Stimulated activated naive CD4-positive, alpha-beta T cell treated with Interleukin-2 at 50 U/mL for 16 hours (primary cell): ENCODE results near the gene ADAM22.

Experiments
- DNase-seq: peaks from one replicate; lab custom pipeline; 2025; lab: John Stamatoyannopoulos, UW

The ADAM22 gene

DNA sequence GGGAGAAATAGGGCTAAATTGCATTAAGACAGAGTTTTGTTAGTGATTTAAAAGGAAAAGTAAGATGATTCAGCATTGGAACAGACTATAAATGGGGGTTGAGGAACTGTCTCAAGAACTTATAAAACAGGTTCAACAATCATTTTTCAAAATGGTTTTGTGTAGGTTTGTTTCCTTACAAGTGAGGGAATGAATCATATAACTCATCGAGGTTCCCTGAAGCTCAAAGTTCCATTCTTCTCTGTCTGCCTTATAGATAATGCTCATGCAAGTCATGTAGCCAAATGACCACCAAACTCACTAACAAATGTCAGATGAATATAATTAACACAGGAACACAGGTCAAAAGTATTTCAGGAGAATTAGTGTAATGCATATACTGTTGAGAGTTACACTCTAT, 27.7 kb downstream of the ADAM22 start:
- DNase-seq = no peak

- DNase-seq = no peak
These were observed 32.2 kb downstream of the ADAM22 start for GRCh38 chr7:87966271-87966670.

GRCh38 chr7:87968021-87968420, 34.0 kb downstream of the ADAM22 start:
- DNase-seq = no peak

- no peak for DNase-seq
These were observed 48.1 kb downstream of the ADAM22 start for GRCh38 chr7:87982116-87982515.

DNA sequence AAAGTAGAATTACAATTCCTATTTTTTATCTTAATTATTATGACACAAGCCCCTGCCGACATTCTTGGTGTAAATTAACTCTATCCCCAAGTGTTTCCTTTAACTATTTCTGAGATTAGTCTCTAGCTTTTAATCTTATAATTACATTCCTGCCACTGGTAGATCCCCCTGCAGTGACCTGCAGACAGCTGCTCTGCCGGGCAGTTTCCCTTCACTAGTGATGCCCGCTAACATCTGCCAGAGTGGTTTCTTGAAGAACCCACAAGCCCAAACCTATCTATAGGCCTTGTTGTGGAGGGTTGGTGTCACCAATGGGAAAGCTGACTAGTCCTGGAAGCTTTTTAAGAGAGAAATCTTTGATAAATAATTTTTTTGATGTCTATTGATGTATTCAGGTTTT, 50.0 kb downstream of the ADAM22 start:
- DNase-seq = no peak

GRCh38 chr7:87993269-87993668, 59.2 kb downstream of the ADAM22 start:
- DNase-seq = no peak

GRCh38 chr7:87999261-87999660, 65.2 kb downstream of the ADAM22 start:
- DNase-seq = no peak

DNA sequence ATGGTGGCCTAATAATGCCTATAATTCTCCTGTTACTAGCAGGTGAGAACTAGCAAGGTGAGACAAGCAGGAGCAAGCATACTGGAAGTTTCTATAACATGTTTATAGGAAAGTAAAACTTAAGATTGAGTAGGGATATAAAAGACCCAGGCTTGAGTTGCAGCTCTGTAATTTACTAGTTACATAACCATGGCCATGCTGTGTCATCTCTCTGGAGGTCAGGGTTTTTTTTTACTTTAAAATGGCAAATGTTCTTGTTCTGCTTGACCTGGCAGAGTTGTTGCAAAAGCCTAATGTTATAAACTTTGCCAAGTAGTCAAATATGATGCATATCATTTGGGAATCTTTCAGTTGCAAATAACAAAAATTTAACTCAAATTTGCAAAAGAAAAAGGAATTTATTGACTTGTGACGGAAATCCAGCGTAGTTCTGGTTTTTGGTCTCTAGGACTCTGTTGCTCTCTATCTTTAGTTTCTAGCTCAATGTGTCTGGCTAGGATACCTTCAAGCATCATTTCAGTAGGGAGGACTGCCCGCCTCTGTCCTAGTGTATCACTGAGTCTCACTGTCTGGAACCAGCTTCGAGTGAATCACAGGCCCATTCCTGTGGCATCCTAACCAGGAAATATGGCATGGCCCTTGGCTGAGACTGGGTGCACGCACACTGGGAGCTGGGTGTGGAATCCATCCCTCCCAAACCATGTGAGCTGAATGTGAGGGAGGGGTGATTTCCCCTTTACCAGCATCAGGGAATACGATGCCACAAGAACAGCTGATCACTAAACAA, 67.9 kb downstream of the ADAM22 start:
- DNase-seq = no peak

- DNase-seq = no peak
These were observed 68.6 kb downstream of the ADAM22 start for GRCh38 chr7:88002617-88003016.

GRCh38 chr7:88003581-88003980, 69.5 kb downstream of the ADAM22 start:
- DNase-seq = no peak

DNA sequence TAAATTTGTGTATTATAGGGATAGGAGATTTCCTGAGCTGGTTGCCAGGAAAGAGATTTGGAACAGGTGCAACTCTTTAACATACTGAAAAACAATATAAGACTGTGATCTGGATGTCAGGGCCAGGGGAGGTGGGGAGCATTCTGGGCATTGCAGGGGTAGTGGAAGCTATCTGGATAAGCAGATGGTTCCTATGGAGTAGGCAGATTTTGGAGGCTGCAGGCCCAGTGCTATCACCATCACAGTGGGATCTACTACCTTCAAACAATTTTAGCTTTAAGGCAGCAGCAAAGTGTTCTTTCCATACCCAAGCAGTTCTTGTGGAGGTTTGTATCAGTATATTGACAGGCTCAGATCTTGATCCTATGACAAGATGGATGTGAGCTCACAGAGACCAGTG, 71.1 kb downstream of the ADAM22 start:
- DNase-seq = no peak

DNA sequence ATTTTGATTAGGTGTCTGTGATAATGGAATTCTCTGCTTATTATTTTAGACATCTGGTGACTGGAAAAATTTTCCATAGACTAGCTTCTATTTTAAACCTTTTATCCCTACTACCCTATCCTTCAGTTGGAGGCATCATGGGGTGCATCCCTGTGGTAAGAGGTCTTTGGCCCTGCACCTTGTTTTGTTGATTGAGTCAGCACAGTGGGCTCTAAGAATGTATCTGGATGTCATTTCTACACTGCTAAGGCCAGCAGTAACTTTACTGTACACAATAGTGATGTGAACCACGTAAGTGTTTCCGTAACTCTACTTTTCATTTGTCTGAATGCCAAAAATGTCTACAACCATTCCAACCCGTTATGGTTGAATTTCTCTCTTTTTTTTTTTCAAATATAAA, 75.6 kb downstream of the ADAM22 start:
- DNase-seq = no peak

- no peak for DNase-seq
These were observed 78.0 kb downstream of the ADAM22 start for GRCh38 chr7:88012086-88012485.

DNA sequence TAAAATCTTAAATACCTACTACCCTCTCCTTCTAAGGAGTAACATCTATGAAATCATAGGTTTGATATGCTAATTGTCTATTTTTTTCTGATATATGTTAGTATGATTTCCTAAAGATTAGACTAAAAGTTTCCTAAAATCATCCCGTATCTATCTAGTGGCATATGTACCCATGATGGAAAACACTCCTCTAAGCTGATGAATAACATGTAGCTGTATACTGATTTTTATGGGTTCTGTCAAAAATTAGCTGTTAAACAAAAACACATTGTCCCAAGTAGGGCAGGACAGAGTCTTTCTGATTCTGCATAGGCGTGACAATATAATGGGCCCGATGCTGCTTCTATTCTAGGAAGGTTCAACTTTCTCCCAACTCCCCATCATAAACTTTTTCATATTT, 79.9 kb downstream of the ADAM22 start:
- DNase-seq = no peak

DNA sequence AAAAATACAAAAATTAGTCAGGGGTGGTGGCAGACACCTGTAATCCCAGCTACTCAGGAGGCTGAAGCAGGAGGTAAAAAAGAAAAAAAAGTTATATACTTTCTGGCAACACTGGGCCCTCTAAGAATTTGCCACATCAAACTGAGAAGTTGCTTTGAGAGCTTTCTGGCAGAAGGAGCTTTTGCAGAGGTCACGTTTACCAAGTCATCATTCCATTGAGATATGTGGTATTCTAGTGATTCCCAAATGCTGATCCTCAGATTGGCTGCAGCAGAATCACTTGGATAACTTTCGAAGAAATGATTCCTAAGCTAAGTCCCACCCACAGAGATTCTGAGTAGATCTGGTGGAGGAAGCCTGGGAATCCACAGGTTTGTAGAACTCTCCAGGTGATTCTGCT, 80.5 kb downstream of the ADAM22 start:
- DNase-seq = no peak

GRCh38 chr7:88015309-88015708, 81.3 kb downstream of the ADAM22 start:
- DNase-seq = no peak

DNA sequence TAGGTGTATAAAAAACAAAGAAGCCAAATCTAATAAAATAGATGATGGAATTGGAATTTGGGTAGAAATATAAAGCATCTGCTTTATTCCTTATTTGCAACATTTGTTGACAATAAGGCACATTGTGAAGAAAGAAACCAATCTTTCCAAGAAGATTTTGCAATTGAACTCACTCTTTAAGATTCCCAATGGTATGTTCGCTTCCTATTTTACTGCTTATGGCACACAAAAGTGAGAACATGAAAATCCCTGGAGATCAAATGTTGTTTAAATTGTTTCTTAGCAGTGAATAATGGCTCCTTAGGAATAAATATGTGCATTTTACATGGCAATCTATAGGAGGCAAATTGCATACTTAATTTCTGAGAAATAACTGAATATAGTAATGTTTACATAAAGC, 84.5 kb downstream of the ADAM22 start:
- no peak for DNase-seq

GRCh38 chr7:88020953-88021665, 87.1 kb downstream of the ADAM22 start:
- no peak for DNase-seq

GRCh38 chr7:88027724-88028123, 93.7 kb downstream of the ADAM22 start:
- DNase-seq = no peak

GRCh38 chr7:88034083-88034695, 100.1 kb downstream of the ADAM22 start:
- DNase-seq = no peak

DNA sequence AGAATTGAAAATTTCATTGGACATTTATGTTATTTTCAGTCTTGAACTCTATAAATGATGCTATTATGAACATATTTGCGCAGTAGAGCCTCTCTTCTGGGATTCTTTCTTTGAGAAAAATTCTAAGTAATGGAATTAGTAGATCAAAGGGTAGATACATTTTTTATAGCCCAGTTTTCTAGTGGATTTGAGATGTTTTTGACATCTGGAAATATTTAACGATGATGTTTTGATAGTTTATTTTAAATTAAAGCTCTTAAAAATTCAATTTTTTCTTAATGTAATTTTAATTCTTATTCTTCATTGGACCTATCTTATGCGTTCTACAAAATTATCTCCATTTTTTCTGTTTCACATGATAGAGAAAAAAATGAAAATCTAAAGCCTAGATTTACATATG, 103.0 kb downstream of the ADAM22 start:
- no peak for DNase-seq

- DNase-seq = no peak
These were observed 106.6 kb downstream of the ADAM22 start for GRCh38 chr7:88040694-88041093.

DNA sequence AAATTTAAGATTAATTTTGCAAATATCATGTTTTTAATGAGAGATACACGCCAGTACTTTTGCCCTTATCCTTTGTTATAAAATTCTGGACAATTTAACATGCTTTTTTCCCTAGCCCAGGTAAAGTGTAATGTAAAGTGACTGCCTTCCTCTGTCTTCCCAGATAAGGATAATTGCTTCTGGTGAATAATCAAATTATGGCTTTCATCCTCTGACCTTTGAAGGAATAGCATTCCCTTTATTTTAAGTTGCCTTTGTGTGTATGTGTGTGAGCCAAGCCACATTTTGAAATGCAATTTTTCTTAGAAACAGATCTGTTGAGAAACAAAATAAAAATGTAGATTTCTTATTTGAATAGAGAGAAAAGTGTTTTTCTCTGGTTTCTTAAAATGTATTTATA, 107.5 kb downstream of the ADAM22 start:
- DNase-seq = no peak
